Ureter (tissue), 1 donor: ENCODE data around the gene ELP5. TPM values are rescaled to one million over a fixed set of nuclear protein-coding genes. Genes with fewer than 3 reads are reported as not detected.
"Not testable (repeated sequence)": the region's sequence is repeated elsewhere in the genome, so short reads cannot be mapped to it uniquely, and the experiment has no call there.

Experiments
- DNase-seq: peaks from one replicate; pipeline ENCODE4 v3.0.0-alpha.2; 2020; ENCODE audit warnings: low spot score
- total RNA-seq: library from RNA; stranded (reverse); gene quantifications from one replicate; pipeline ENCODE4 v1.2.4, GENCODE V29; 2023
- donor health status: DM: yes; HTN: yes; CAD: no.

The ELP5 gene
- total RNA-seq, 1 donor from 2014 or later: 46.3 TPM

GRCh38 chr17:7235693-7236665 lies 16.0 kb upstream of the ELP5 start:
- DNase-seq: no peak

DNA sequence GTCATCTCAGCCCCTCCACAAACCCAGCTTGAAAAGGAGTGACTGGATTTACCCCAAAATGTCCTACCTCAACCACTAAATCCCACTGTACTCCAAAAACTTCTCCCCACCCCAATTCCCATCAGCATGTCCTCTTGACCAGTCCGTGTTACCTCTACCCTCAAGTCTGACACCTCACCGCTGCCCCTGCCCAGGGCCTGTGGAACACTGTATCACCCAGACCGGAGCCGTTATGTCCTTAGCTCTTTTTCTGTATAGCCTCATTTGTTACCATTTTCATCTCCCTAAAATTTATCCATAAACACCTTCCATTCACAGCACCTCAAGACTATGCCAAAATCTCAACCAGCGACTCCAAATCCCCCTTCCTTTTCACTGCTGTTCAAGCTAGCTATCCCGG lies 15.2 kb upstream of the ELP5 start:
- no peak for DNase-seq

DNA sequence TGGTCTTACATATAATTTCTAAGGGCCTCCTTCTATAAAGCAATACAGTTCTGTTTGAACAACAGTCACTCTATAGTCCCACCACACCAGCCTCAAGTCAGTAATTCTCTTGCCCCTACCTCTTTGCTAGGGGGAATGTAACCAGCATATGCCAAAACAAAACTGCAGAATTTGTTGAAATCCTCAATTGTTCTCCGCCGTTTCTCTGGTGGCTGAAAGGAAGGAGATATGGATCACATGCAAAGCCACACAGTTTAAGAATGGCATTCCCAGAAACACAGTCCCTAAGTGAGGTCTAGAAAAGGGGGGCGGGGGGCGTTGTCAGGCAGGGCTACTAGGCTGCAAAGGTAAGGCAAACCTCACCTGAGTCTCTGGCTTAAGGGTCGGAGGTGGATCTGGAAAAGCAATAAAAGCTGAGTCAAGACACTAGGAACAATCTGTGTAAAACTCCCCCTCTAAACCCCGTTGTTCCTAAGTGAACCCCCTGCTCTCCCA lies 14.7 kb upstream of the ELP5 start:
- no peak for DNase-seq

DNA sequence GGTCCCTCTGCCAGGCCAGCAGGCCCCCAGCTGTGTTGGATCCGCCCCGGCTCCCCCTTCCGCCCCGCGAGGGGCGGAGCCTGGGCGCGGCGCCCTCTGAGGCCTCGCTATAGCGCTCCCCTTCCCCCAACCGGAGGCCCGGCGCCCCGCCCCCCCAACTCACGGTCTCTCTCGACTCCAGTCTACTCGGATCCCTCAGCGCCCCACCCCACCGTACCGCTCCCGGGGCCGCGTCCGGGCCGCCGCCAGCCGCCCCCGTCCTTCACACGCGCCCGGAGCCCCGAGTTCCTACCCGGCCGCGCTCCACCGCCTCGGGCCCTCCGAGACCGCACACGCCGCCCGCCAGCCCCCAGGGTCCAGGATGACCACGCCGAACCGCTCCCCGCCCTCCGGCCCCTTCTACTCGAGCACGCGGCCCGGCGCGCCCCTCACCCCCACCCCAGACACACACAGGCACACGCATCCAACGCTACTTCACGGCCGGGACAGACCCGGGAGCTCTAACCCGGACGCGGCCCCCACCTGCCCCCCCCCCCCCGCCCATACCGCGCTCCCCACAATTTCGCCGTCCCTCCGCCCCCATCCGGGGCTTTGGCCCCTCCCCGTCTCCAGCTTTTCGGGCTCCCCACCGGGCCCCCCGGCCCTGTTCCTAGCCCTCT lies 14.1 kb upstream of the ELP5 start:
- DNase-seq: peak; percentile 89

DNA sequence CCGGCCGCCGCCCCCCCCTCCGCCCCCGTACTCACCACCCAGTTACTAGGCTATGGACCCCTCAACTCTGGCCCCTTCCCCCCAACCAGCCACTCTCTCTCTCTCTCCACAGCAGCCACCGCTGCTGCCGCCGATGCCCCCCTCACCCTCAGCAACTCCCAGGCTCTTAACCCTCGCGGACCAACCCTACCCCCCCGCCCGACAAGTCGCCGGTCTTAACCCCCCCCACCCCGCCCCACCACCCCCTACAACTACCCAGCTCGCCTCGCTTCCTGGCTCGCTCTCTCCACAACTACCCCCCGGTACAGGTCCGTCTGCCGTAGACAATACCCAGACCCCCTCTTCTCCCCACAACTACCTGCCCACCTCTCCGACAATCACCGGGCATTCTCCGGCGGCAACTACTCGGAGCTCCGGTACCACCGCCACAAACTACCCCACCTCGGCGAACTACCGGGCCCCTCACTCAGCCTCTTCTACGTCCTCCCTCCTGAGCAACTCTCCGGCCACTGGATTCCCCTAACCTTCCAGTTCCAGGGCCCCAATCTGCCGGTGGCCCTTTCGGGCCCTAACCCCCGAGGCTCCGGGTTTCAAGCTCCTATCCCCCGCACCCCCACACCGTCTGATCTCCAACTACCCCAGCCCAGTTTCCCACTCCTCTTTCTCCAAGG lies 13.5 kb upstream of the ELP5 start:
- DNase-seq: no peak

DNA sequence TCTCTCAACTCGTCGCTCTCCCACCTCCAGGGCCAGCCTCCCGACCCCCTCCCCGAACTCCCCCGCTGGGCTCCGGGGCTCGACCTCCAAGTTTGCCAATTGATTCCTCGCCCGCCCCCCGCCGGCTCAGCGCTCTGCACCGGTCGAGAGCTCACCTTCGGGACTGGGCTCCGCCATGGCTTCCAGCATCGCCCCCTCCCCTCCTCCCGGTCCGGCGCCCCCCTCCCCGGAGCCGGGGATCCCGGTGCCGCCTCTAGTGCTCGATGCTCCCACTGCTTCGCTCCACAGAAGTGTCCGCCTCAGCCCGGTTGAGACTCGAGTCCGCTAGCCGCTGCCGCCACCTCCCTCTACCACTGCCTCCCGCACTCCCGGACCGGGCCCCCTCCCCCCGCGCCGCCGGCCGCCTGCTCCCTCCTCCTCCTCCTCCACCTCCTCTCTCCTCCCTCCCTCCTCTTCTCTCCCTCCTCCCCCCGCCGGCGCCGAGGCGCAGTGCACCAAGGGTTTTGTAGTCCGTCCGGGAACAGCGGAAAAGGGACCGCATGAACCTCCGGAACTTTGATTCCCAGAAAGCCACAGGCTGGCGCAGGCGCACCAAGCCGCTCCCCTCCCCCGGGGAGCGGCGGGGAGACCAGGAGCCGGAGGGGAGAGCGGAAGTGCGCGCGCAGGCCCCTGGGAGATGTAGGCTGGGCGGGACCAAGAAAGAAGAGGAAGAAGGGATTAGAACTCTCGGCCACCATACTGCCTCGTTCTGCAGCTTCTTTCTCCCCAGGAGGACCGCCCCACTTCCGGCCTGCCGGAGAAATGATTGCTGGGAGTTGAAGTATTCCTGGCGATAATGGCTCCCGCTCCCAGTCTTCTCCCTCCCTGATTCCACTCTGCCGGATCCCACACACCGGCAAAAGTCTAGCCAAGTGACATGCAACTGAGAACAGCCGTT lies 12.7 kb upstream of the ELP5 start, which contains the start of gene PHF23:
PHF23 (minus strand) TSS at position 367 of the 937 bp plus-strand sequence; CDS start at position 189, 178 bp downstream.
- DNase-seq: peak; percentile 100

DNA sequence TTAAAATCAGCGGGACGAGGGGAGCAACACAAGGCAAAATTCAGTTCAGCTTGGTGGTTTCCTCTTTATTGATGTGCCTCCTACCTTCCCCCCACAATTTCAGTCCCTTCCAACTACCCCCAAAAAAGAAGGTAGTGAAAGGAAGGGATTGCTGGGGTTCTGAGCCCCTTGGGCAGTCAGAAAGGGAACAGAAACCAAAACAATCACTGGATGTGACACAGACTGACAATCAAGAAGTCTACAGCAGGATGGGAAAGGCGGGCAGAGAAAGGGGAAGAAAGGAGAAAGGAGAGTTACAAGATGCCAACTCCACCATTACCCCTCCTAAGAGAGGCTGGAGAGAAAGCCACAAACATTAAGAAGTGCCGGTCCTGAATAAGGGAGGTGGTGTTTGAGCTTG lies 11.6 kb upstream of the ELP5 start:
- DNase-seq: no peak

GRCh38 chr17:7241090-7241733 lies 10.8 kb upstream of the ELP5 start:
- DNase-seq: no peak

DNA sequence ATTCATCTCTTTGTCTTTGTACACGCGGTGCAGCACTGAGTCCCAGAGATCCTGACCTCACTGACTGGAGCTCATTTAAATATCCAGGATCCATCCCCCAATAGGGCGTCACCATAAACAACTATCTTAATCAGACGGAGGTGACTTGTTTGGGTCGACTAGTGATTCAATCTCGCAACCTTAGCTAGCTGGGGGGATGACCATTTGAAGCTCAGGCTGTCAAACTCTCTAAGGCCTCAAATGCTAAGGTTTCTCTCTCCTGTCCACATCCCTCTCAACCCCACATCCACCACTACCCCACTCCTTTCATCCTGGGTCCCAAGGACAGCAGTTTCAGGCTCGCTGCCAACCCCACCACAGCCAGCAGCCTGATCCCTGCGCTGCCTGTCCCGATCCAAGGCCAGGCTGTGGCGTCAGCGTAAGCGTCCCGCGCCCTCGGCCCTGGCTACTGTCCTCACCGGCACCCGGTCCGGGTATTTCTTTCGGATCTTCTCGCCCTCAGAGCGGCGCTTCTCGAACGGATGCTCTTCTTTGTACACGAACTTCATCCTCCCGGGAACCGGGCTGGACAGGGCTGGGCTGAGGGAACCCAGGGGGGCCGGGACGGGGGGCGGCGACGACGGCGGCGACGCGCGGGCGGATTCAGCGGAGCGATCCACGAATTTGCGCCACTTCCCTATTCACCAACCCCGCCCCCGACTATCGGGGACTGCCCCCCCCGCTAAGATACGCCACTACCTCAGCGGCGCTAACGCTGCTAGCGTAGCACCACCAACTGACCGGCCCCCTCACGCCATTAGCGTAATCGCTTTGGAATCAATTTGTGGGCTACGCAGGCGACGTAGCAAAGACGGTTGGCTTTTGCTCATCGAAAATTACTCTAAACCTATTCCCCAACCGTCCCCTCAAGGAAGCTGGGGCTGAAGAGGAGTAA lies 10.0 kb upstream of the ELP5 start, which contains the start of gene GABARAP:
GABARAP (minus strand) TSS at position 667 of the 934 bp plus-strand sequence; CDS start at position 548, 119 bp downstream.
- peak; percentile 97 for DNase-seq

- peak; percentile 98 for DNase-seq
Observed at GRCh38 chr17:7242717-7243452, 9.1 kb upstream of the ELP5 start.

DNA sequence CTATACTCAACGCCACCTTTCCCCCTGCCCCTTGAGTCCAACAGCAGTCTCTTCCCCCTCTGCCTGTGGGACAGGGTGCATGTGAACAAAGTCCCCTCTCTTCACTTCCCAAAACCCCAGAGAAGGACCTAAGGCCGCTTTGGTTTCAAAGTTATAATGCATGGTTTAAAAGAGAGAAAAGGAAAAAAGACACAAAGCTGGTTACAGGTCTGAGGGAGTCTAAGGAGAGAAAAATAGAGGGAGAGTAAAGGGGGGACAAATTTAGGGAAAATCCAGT lies 8.6 kb upstream of the ELP5 start:
- DNase-seq: no peak

DNA sequence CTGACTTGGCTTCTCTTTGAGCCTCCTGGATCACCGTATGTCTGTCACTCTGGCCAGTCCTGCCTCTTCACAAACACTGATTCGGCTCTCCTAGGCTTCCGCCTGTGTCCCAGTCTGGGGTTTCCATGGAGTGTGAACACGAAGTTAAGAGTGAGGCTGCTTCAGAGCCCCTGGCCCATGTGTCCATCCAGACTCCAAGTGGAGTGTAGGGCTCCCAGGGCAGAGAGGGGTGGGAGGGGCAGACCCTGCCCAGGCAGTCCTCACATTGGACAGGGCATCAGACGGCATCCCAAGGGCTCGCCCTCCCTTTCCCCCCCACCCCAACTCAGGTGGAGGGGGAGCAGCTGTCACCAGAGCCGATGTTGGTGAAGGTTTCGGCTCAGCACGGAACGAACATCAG lies 8.2 kb upstream of the ELP5 start:
- DNase-seq: not testable (repeated sequence)

DNA sequence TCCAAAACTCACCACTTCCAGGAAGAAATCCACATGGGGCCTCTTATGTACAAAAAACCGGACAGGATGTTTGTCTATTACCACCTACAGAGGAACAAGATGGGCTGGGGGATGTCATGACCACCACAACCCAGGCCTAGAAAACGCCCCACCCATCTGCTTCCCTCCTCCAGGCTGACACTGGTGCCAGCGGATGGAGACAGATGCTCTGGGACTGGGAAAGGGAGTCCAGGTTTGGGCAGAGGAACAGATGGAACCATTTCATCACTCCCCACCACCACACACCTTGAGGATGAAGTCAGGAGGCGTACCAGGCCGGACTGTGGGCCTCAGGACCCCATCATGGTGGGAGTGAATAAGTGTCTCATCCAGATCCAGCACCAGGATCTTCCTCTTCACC lies 5.2 kb upstream of the ELP5 start:
- no peak for DNase-seq

DNA sequence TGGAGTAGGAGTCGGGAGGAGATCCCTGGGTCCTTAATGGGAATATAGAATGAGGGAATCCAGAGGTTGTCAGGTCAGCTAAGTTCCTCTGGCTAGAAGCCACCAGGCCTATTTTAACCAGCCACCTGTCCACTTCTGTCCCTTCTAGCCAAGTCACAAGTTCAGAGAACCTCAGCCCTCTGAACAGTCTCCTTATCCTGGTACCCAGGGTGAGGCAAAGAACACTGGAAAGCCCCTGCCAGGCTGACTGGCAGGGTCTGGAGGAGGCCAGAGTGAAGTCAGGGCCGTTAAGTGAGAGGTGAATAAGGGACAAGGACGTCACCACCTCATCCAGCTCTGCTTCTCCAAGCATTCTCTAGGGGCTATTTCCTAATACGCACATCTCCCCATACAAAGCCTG lies 3.2 kb upstream of the ELP5 start:
- DNase-seq: no peak

DNA sequence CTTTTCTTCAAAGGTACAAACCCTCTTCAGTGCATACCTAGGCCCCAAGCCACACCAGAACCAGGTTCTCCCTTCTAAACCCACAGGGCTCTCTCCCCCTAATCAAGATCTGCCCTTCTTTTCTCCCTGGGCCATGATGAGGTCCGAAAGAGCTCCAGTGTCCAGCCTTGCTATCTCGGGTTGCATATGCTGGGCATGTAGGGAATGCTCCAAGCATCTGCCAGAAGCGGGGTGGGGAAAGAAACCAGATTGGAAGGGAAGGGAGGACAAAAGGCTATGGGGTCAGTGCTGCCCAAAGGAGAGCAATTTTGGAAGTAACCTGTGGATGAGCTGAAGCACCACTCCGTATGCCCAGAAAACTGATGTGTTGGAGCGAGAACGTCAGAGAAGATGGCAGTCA lies 2.8 kb upstream of the ELP5 start:
- DNase-seq: no peak

DNA sequence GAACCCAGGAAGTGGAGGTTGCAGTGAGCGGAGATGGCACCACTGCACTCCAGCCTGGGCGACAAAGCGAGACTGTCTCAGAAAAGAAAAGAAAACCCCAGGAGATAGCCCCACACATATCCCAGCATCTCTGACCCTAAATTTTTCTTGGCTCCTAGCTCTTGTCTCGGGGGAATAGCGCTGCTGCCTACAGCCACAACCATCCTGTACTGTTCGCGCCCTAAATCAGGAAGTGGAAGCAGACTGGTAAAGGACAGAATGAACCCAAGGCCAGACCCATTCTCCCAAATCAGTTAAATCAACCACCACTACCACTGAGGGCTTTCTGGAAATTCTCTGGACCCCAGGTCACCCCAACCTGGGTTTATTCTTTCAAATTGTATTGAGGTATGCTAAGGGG lies 2.2 kb upstream of the ELP5 start:
- DNase-seq: no peak

DNA sequence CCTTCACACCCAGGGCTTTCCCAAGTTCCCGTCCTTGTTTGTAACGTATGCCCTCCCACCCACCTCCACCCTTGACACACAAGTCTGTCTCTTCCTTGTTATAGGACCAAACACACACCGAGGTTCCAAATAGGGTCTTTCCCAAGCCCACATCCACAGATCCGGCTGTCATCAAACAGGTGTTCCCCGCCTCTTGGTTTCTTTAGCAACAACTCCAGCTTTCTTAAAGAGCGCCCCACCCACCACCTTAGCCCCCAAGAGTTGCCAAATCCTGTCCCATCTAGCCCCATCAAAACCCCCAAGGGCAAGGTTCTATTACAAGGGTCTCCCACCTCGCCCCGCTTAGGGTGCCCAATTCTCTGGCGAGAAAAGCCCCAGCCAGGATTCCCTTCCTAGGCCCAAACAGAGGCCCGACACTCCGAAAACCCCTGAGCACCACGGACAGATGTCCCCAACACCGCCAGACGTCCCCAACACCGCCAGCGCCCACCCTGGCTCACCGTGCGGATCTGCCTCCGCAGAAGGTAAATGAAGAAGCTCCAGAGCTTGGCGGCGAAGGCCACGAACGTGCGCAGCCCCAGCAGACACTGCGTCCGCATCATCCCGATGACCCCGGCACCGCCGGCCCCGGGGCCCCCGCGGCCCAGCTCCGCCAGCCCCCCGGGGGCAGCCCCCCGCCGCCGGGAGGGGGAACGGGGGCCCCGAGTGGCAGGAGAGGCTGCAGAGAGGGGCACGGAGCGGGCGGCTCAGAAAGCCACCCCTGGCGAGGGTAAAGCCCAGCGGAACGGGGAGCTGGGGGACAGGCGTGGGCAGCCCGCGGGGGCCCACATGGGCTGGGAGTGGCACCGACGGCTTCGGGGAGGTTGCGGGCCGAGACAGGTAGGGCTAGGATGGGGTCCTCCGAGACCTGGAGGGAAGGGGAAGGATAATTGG lies 1.1 kb upstream of the ELP5 start:
- no peak for DNase-seq
